PC-3 (cell line): ENCODE results near the gene AIMP1. TPM values are rescaled to one million over a fixed set of nuclear protein-coding genes. Genes with fewer than 3 reads are reported as not detected.

ENCODE experiments used
- ATAC-seq: fragments of 200-7000 bp; cut with Tn5 transposase; 2 replicates; pipeline ENCODE4 v1.9.1; 2020; ENCODE audit warnings: mild to moderate bottlenecking, moderate library complexity
- BruUV-seq: library from RNA; stranded (reverse); fragments of 400-500 nt; replicated peaks from 2 replicates; lab custom pipeline; 2021; lab: Mats Ljungman, UMichigan
- CTCF ChIA-PET: fragments of 300-600 bp; sonication (Branson Sonifier 250); formaldehyde crosslinking; loops from one replicate; lab custom pipeline; 2022; ENCODE audit warnings: antibody characterized with exemption; lab: Charles Lee
- POLR2A ChIA-PET: fragments of 300-600 bp; sonication (Branson Sonifier 250); formaldehyde crosslinking; loops from one replicate; lab custom pipeline; 2022; ENCODE audit warnings: antibody characterized with exemption; ENCODE audit not compliant: unreplicated experiment; lab: Charles Lee
- DNase-seq: peaks from one replicate; pipeline ENCODE4 v3.0.0-alpha.2; 2015
- H2AFZ ChIP-seq: fragments of 300-600 bp; sonication (generic); 2 replicates; pipeline ENCODE4 v1.6.0; 2016; ENCODE audit warnings: antibody characterized with exemption, low read length
- H3F3A ChIP-seq: fragments of 300-600 bp; sonication (generic); one replicate; pipeline ENCODE4 v1.6.0; 2017; ENCODE audit warnings: antibody characterized with exemption, low read length, control low read depth, mild to moderate bottlenecking; ENCODE audit not compliant: unreplicated experiment
- H3K27ac ChIP-seq: fragments of 300-600 bp; sonication (generic); 2 replicates; pipeline ENCODE4 v1.5.1; 2016; ENCODE audit warnings: mild to moderate bottlenecking, low read length
- H3K27me3 ChIP-seq: fragments of 300-600 bp; sonication (generic); 2 replicates; pipeline ENCODE4 v1.6.1; 2016; ENCODE audit warnings: low read length, mixed read lengths
- H3K36me3 ChIP-seq: fragments of 300-600 bp; sonication (generic); 2 replicates; pipeline ENCODE4 v1.6.1; 2016; ENCODE audit warnings: low read depth, mixed run types, low read length, mixed read lengths
- H3K4me1 ChIP-seq: fragments of 300-600 bp; sonication (generic); 2 replicates; pipeline ENCODE4 v1.5.1; 2016; ENCODE audit warnings: low read length; ENCODE audit not compliant: insufficient read depth
- H3K4me2 ChIP-seq: fragments of 300-600 bp; sonication (generic); 2 replicates; pipeline ENCODE4 v1.6.0; 2016; ENCODE audit warnings: low read length
- H3K4me3 ChIP-seq: fragments of 300-600 bp; sonication (generic); 2 replicates; pipeline ENCODE4 v1.5.1; 2016; ENCODE audit warnings: mild to moderate bottlenecking, low read length, mixed read lengths
- H3K79me2 ChIP-seq: fragments of 300-600 bp; sonication (generic); 2 replicates; pipeline ENCODE4 v1.6.1; 2017; ENCODE audit warnings: low read length, mixed read lengths
- H3K9ac ChIP-seq: fragments of 300-600 bp; sonication (generic); 2 replicates; pipeline ENCODE4 v1.6.0; 2016; ENCODE audit warnings: mild to moderate bottlenecking, low read length
- H3K9me2 ChIP-seq: fragments of 300-600 bp; sonication (generic); replicated peaks from 2 replicates; pipeline ENCODE4 v1.6.1; 2016; ENCODE audit warnings: mixed run types, low read length, mixed read lengths
- H3K9me3 ChIP-seq: fragments of 300-600 bp; sonication (generic); 2 replicates; pipeline ENCODE4 v1.6.1; 2016; ENCODE audit warnings: low read length, mixed read lengths
- H4K20me1 ChIP-seq: fragments of 300-600 bp; sonication (generic); 2 replicates; pipeline ENCODE4 v1.6.1; 2016; ENCODE audit warnings: low read length, mixed read lengths
- EZH2 ChIP-seq: fragments of 300-600 bp; sonication (generic); IDR thresholded peaks from one replicate; pipeline ENCODE4 v1.6.1; 2017; ENCODE audit warnings: antibody characterized with exemption, mild to moderate bottlenecking, low read length; ENCODE audit not compliant: unreplicated experiment
- EZH2phosphoT487 ChIP-seq: fragments of 300-600 bp; sonication (generic); IDR thresholded peaks from 2 replicates; pipeline ENCODE4 v1.6.1; 2018; ENCODE audit warnings: mild to moderate bottlenecking, antibody characterized with exemption, low read length, borderline replicate concordance
- intact Hi-C: fragments of 100-400 bp; cut with micrococcal nuclease; formaldehyde crosslinking; loops from 2 replicates; pipeline ENCODE4 v1.9.0; 2023
- total RNA-seq: library from RNA; depleted of rRNA; stranded (reverse); fragments of >200 nt; gene quantifications from 2 replicates; pipeline ENCODE4 v1.2.3, GENCODE V29; 2014
- TF ChIP-seq, protein P1 (sequence below): fragments of 300-600 bp; sonication (generic); conservative IDR thresholded peaks from 2 replicates; pipeline ENCODE4 v1.5.1; 2017; ENCODE audit warnings: antibody characterized with exemption, low read depth, mild to moderate bottlenecking, low read length

The AIMP1 gene
- total RNA-seq, 1 experiment from 2014 or later = 15.9 TPM

DNA sequence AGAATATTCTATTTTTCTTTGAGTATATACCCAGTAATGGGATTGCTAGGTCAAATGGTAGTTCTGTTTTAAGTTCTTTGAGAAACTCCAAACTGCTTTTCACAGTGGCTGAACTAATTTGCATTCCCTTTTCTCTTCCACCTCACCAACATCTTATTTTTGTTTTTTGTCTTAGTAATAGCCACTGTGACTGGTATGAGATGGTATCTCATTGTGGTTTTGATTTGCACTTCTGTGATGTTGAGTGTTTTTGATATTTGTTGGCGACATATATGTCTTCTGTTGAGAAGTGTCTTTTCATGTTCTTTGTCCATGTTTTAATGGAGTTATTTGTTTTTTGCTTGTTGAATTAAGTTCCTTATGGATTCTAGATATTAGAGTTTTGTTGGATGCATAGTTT lies 24.4 kb downstream of the AIMP1 start:
- ATAC-seq = no peak
- ChIA-PET CTCF (no interaction called here), POLR2A (no interaction called here)
- intact Hi-C loops = no loop called here
- Histone ChIP-seq H3K9ac (no peak overlapping the region), H3K36me3 (peaks cover 32% of the 10 kb centered on the region), H2AFZ (no peak overlapping the region), H3K4me1 (no peaks in the 10 kb centered on the region), H4K20me1 (no peaks in the 10 kb centered on the region), H3F3A (no peaks in the 10 kb centered on the region), H3K27ac (no peak overlapping the region), H3K4me3 (no peak overlapping the region), H3K4me2 (no peak overlapping the region), H3K9me3 (no peaks in the 10 kb centered on the region), H3K9me2 (no peaks in the 10 kb centered on the region), H3K27me3 (no peaks in the 10 kb centered on the region), H3K79me2 (peaks cover 34% of the 10 kb centered on the region)
- TF ChIP-seq, protein P1, sequence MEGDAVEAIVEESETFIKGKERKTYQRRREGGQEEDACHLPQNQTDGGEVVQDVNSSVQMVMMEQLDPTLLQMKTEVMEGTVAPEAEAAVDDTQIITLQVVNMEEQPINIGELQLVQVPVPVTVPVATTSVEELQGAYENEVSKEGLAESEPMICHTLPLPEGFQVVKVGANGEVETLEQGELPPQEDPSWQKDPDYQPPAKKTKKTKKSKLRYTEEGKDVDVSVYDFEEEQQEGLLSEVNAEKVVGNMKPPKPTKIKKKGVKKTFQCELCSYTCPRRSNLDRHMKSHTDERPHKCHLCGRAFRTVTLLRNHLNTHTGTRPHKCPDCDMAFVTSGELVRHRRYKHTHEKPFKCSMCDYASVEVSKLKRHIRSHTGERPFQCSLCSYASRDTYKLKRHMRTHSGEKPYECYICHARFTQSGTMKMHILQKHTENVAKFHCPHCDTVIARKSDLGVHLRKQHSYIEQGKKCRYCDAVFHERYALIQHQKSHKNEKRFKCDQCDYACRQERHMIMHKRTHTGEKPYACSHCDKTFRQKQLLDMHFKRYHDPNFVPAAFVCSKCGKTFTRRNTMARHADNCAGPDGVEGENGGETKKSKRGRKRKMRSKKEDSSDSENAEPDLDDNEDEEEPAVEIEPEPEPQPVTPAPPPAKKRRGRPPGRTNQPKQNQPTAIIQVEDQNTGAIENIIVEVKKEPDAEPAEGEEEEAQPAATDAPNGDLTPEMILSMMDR = no peak
- TF ChIP-seq EZH2 (no peak), EZH2phosphoT487 (no peak)
- no peak for DNase-seq
- no TSS peak for BruUV-seq

DNA sequence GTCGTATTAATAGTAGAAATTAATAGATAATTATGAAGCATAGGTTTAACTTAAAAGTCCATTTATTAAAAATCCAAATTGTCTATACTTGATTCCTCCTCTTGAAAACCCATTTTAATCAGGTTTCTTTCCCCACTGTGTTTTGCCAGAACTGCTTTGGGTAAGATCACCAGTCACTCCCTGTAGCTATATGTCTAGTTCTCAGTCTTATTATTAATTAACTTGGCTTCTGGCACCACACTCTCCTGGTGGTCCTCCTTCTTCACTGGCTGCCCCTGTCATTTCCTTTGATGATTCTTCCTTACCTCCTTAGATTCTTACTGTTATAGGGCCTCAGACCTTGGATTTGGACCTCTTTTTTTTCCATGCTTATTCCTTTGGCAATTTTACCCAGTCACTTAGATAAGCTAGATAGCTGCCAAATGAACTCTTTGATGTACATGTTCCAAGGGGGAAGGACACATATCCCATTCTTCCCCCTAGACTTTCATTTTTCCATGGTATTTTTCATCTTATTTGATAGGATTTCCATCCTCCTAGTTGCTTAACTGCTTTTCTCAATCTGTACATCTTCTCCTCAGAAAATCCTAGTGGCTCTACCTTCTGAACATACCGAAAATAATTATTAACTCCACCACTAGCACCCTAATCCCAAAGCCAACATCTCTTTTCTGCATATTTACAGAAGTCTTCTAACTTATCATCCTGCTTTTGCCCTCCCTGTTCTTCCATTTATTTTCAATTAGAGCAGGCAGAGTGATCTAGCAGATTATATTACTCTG lies 27.7 kb downstream of the AIMP1 start:
- intact Hi-C loops = no loop called here
- Histone ChIP-seq H3K27ac (no peak overlapping the region), H3K36me3 (peaks cover 20% of the 10 kb centered on the region), H3K4me3 (no peak overlapping the region), H3K9ac (no peak overlapping the region), H4K20me1 (no peaks in the 10 kb centered on the region), H3K4me2 (no peak overlapping the region), H3K9me3 (no peaks in the 10 kb centered on the region), H3K9me2 (no peaks in the 10 kb centered on the region), H3K4me1 (no peaks in the 10 kb centered on the region), H3K79me2 (peaks cover 34% of the 10 kb centered on the region), H3K27me3 (no peaks in the 10 kb centered on the region), H3F3A (no peaks in the 10 kb centered on the region), H2AFZ (no peak overlapping the region)
- ATAC-seq = no peak
- POLR2A ChIA-PET = no interaction called here
- CTCF ChIA-PET = no interaction called here
- TF ChIP-seq EZH2phosphoT487 = no peak
- TF ChIP-seq EZH2 = no peak
- BruUV-seq = no TSS peak
- no peak for DNase-seq

DNA sequence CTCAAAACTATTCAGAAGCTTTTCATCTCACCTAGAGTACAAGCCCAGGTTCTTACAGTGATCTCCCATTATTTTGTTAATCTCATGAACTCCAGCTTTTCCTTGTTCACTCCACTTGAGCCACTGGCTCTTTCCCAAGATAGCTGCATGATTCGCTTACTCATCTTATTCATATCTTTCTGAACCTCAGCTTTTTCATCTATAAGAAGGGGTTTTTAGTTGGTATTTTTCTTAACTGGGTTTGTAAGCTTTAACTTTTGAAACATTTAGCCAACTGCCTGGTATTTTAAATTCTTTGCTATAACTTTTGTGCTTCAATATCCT lies 28.3 kb downstream of the AIMP1 start:
- BruUV-seq = no TSS peak
- Histone ChIP-seq H3K36me3 (peaks cover 20% of the 10 kb centered on the region), H2AFZ (no peak overlapping the region), H3K9ac (no peak overlapping the region), H3K27me3 (no peaks in the 10 kb centered on the region), H3K4me2 (no peak overlapping the region), H3K9me2 (no peaks in the 10 kb centered on the region), H3K4me3 (no peak overlapping the region), H3K4me1 (no peaks in the 10 kb centered on the region), H4K20me1 (no peaks in the 10 kb centered on the region), H3K9me3 (no peaks in the 10 kb centered on the region), H3K27ac (no peak overlapping the region), H3K79me2 (peaks cover 34% of the 10 kb centered on the region), H3F3A (no peaks in the 10 kb centered on the region)
- ATAC-seq (no peak), DNase-seq (no peak)
- TF ChIP-seq, protein P1 = no peak
- TF ChIP-seq EZH2phosphoT487 = no peak
- no peak for TF ChIP-seq EZH2
- CTCF ChIA-PET = no interaction called here
- POLR2A ChIA-PET = no interaction called here
- intact Hi-C loops = no loop called here
